K562 (cell line): ENCODE data around the gene PRSS57. TPM values are rescaled to one million over a fixed set of nuclear protein-coding genes. Genes with fewer than 3 reads are reported as not detected.

Experiments used
- ATAC-seq: fragments of 200-7000 bp; cut with Tn5 transposase; 3 replicates; pipeline ENCODE4 v1.9.1; 2020; ENCODE audit warnings: moderate library complexity
- BruUV-seq: library from RNA; stranded (reverse); fragments of 400-500 nt; replicated peaks from 2 replicates; lab custom pipeline; 2021; lab: Mats Ljungman, UMichigan
- CTCF ChIA-PET: fragments of 300-600 bp; formaldehyde crosslinking; extraction: SDS; loops from one replicate; lab custom pipeline; 2021; ENCODE audit warnings: low intra/inter-chr PET ratio; lab: Yijun Ruan, JAX
- POLR2A ChIA-PET: fragments of 300-600, 350-650 bp; sonication (Branson Sonifier 250); formaldehyde crosslinking; extraction: SDS; loops from one replicate; lab custom pipeline; 2021; ENCODE audit warnings: antibody characterized with exemption, inconsistent platforms; lab: Yijun Ruan, JAX
- DNase-seq, 4 experiments: peaks; one replicate each; pipeline versions ENCODE4 v3.0.0 to v3.0.0-alpha.2; 2011 to 2018; ENCODE audit warnings: low spot score in 3 of 4, mixed read lengths in 3 of 4; ENCODE audit errors: extremely low read depth in 1 of 4
- FAIRE-seq: peaks from 2 replicates; lab custom pipeline; 2011; peaks lifted over from hg19 to GRCh38; lab: Jason Lieb, UNC
- H2AFZ ChIP-seq: 2 replicates; pipeline ENCODE4 v1.6.0; 2011; ENCODE audit warnings: low read depth, low read length, control low read depth, inconsistent platforms
- H3K27ac ChIP-seq: fragments of 200-600 bp; 3 replicates; pipeline ENCODE4 v1.8.0; 2011; ENCODE audit warnings: low read depth, mild to moderate bottlenecking, control low read depth, inconsistent platforms, low read length, moderate library complexity, mixed read lengths; ENCODE audit errors: extremely low read depth
- H3K27me3 ChIP-seq, 2 experiments: fragments of 300-600 bp in 1 of 2; 2 replicates in 1 of 2; 3 replicates in 1 of 2; pipeline versions ENCODE4 v1.6.0 to v1.8.0; 2011; ENCODE audit warnings: inconsistent platforms in 2 of 2, low read length in 2 of 2, mild to moderate bottlenecking in 1 of 2, mixed read lengths in 1 of 2, moderate library complexity in 1 of 2; ENCODE audit not compliant: control insufficient read depth in 2 of 2, insufficient read depth in 2 of 2
- H3K36me3 ChIP-seq: fragments of 300-600 bp; 3 replicates; pipeline ENCODE4 v1.8.0; 2011; ENCODE audit warnings: mild to moderate bottlenecking, low read length, inconsistent platforms; ENCODE audit not compliant: control insufficient read depth, insufficient read depth
- H3K4me1 ChIP-seq, 2 experiments: fragments of 200-600 bp in 1 of 2; replicated peaks in 1 of 2; 2 replicates in 1 of 2; 3 replicates in 1 of 2; pipeline versions ENCODE4 v1.5.1 to v1.8.0; 2011; ENCODE audit warnings: inconsistent platforms in 2 of 2, low read length in 2 of 2, mild to moderate bottlenecking in 1 of 2, mixed read lengths in 1 of 2, moderate library complexity in 1 of 2; ENCODE audit not compliant: control insufficient read depth in 2 of 2, insufficient read depth in 2 of 2
- H3K4me2 ChIP-seq: 2 replicates; pipeline ENCODE4 v1.6.1; 2011; ENCODE audit warnings: low read length, control low read depth, inconsistent platforms, mixed read lengths; ENCODE audit not compliant: insufficient read depth
- H3K4me3 ChIP-seq: fragments of 200-600 bp; sonication (generic), shearing (Covaris generic); 2 replicates; pipeline ENCODE4 v1.5.1; 2016; ENCODE audit warnings: control low read depth, inconsistent platforms
- H3K79me2 ChIP-seq: fragments of 200-600 bp; 3 replicates; pipeline ENCODE4 v1.8.0; 2011; ENCODE audit warnings: low read length, inconsistent platforms; ENCODE audit not compliant: control insufficient read depth, insufficient read depth
- H3K9ac ChIP-seq, 2 experiments: 2 replicates each; pipeline versions ENCODE4 v1.6.0 to v1.6.1; 2011; ENCODE audit warnings: low read depth in 2 of 2, low read length in 2 of 2, control low read depth in 1 of 2, inconsistent platforms in 1 of 2, mild to moderate bottlenecking in 1 of 2, mixed read lengths in 1 of 2; ENCODE audit not compliant: insufficient read depth in 1 of 2
- H3K9me1 ChIP-seq: one replicate; pipeline ENCODE4 v1.6.0; 2011; ENCODE audit warnings: inconsistent platforms, mild to moderate bottlenecking, low read length, moderate library complexity; ENCODE audit not compliant: control insufficient read depth, insufficient read depth
- H3K9me3 ChIP-seq: replicated peaks from 2 replicates; pipeline ENCODE4 v1.5.1; 2011; ENCODE audit warnings: low read depth, low read length, inconsistent platforms; ENCODE audit not compliant: control insufficient read depth, insufficient read depth
- H4K20me1 ChIP-seq: replicated peaks from 2 replicates; pipeline ENCODE4 v1.6.1; 2011; ENCODE audit warnings: low read length, inconsistent platforms, mixed read lengths; ENCODE audit not compliant: control insufficient read depth, insufficient read depth
- BCOR ChIP-seq: fragments of 450-650 bp; IDR thresholded peaks from 2 replicates; pipeline ENCODE4 v1.6.1; 2016
- CBX1 ChIP-seq: sonication (generic); IDR thresholded peaks from 2 replicates; pipeline ENCODE4 v1.6.1; 2016; ENCODE audit warnings: antibody characterized with exemption, low read depth, mild to moderate bottlenecking
- CBX3 ChIP-seq, 2 experiments: IDR thresholded peaks; 1 replicate in 1 of 2; 2 replicates in 1 of 2; pipeline ENCODE4 v1.6.1; 2012; ENCODE audit warnings: inconsistent platforms in 2 of 2, low read length in 2 of 2, borderline replicate concordance in 1 of 2, control low read depth in 1 of 2
- CBX5 ChIP-seq: IDR thresholded peaks from 2 replicates; pipeline ENCODE4 v1.6.1; 2014; ENCODE audit warnings: low read depth, borderline replicate concordance
- HOXB6 ChIP-seq: fragments of 250-450 bp; sonication (Bioruptor Pico); IDR thresholded peaks from 2 replicates; pipeline ENCODE4 v1.5.1; 2022; ENCODE audit warnings: mild to moderate bottlenecking, borderline replicate concordance
- MITF ChIP-seq: IDR thresholded peaks from 2 replicates; pipeline ENCODE4 v1.6.1; 2014; ENCODE audit warnings: antibody characterized with exemption
- POLR2G ChIP-seq: fragments of 200-400 bp; formaldehyde crosslinking; IDR thresholded peaks from 2 replicates; pipeline ENCODE4 v1.6.1; 2017; ENCODE audit warnings: low read depth, mild to moderate bottlenecking, antibody characterized with exemption, low read length, moderate library complexity
- RAD51 ChIP-seq: fragments of 450-650 bp; IDR thresholded peaks from 2 replicates; pipeline ENCODE4 v1.7.1; 2016; ENCODE audit warnings: low read depth, mild to moderate bottlenecking, borderline replicate concordance
- RBM25 ChIP-seq: fragments of 200-400 bp; formaldehyde crosslinking; IDR thresholded peaks from 2 replicates; pipeline ENCODE4 v1.6.1; 2018; ENCODE audit warnings: low read length, low read depth, moderate library complexity; ENCODE audit not compliant: severe bottlenecking
- RCOR1 ChIP-seq, 2 experiments: IDR thresholded peaks; 2 replicates each; pipeline ENCODE4 v1.6.1; 2012; ENCODE audit warnings: low read depth in 2 of 2, low read length in 2 of 2, borderline replicate concordance in 1 of 2, improper control_type of control experiment in 1 of 2
- SMARCA5 ChIP-seq: fragments of 450-650 bp; IDR thresholded peaks from 2 replicates; pipeline ENCODE4 v1.6.1; 2016
- SPI1 ChIP-seq: IDR thresholded peaks from 2 replicates; pipeline ENCODE4 v1.6.1; 2011; ENCODE audit warnings: low read depth, low read length, control low read depth, borderline replicate concordance
- TRIM28 ChIP-seq: fragments of 450-650 bp; IDR thresholded peaks from 2 replicates; pipeline ENCODE4 v1.6.1; 2017
- ZNF408 ChIP-seq: fragments of 250-450 bp; sonication (Bioruptor Pico); IDR thresholded peaks from 2 replicates; pipeline ENCODE4 v1.4.0; 2020; ENCODE audit warnings: low read depth, mild to moderate bottlenecking, moderate library complexity
- ZNF639 ChIP-seq, 2 experiments: fragments of 200-800 bp in 1 of 2; sonication (Bioruptor generic) in 1 of 2; sonication (generic) in 1 of 2; formaldehyde crosslinking in 1 of 2; IDR thresholded peaks in 1 of 2; conservative IDR thresholded peaks in 1 of 2; 2 replicates each; pipeline versions ENCODE4 v1.5.0 to v1.6.1; 2016 to 2020; ENCODE audit warnings: missing compliant biosample characterization in 1 of 2, missing genetic modification characterization in 1 of 2, missing genetic modification reagents in 1 of 2
- ZNF707 ChIP-seq: fragments of 250-450 bp; sonication (Bioruptor Pico); conservative IDR thresholded peaks from 2 replicates; pipeline ENCODE4 v1.8.0; 2022; ENCODE audit warnings: inconsistent platforms, mild to moderate bottlenecking, moderate library complexity
- WGBS: fragments of 100-300 bp; shearing (Covaris generic); methylation state at CpG from one replicate; pipeline ENCODE4 v1.1.6; 2016; ENCODE audit warnings: low coverage, mixed read lengths; ENCODE audit not compliant: insufficient coverage; ENCODE audit errors: missing lambda C conversion rate; 5-methylcytosine and 5-hydroxymethylcytosine counted together
- in situ Hi-C: fragments of 300-500 bp; cut with MboI; formaldehyde crosslinking; loops from 4 replicates; pipeline ENCODE4 v1.15.0; 2018; ENCODE audit warnings: inconsistent platforms, mixed read lengths
- intact Hi-C: fragments of 100-400 bp; cut with micrococcal nuclease; formaldehyde crosslinking; loops from 2 replicates; pipeline ENCODE4 v1.14.2; 2022
- polyA plus RNA-seq, 8 experiments: library from polyadenylated mRNA; depleted of rRNA in 4 of 8; stranded (reverse) in 5 of 8; unstranded in 3 of 8; fragments of >200 nt; fragmentation: Nextera tagmentation in 2 of 8; fragmentation: Illumina TruSeq in 1 of 8; extraction: Ambion mirVana in 2 of 8; extraction: Trizol in 1 of 8; gene quantifications; 2 replicates each; pipeline versions ENCODE4 v1.2.1 to v1.2.3, GENCODE V29; 2011 to 2014; ENCODE audit warnings: inconsistent platforms in 1 of 8, missing spikeins in 1 of 8
- total RNA-seq, 7 experiments: library from RNA; depleted of rRNA in 6 of 7; stranded (reverse); fragments of >200 nt in 6 of 7; fragmentation: Illumina TruSeq in 2 of 7; extraction: Trizol in 2 of 7; gene quantifications; 2 replicates each; pipeline versions ENCODE4 v1.2.1 to v1.2.3, GENCODE V29; 2011 to 2021; ENCODE audit warnings: low replicate concordance in 1 of 7

The PRSS57 gene
- total and polyA plus RNA-seq, 9 of the 15 experiments (the other 6 are each of a cell fraction or from before 2014, with no cell fraction given) = 0.06 to 2.5 (median 1.3) TPM; not detected in 3

- WGBS = 29% methylated on average over 3 of the region's 3 CpGs
- CTCF ChIA-PET = no interaction called here
- in situ Hi-C loops = no loop called here
Measured at GRCh38 chr19:715347-715746, 20.1 kb upstream of the PRSS57 start.

GRCh38 chr19:711254-711653 lies 16.0 kb upstream of the PRSS57 start:
- H3K36me3 ChIP-seq = no peaks in the 10 kb centered on the region
- peaks cover 5 to 28% of the 10 kb centered on the region in 2 experiments; a peak in 3 of 5 replicates for H3K4me1 ChIP-seq
- no peak for DNase-seq
- in situ Hi-C loops = no loop called here
- WGBS = 37% methylated on average over 7 of the region's 8 CpGs
- H3K9ac ChIP-seq = no peak overlapping the region
- no peaks in the 10 kb centered on the region for H3K79me2 ChIP-seq
- intact Hi-C loops = no loop called here
- no peak for ATAC-seq
- H3K27ac ChIP-seq = no peak overlapping the region
- no peaks in the 10 kb centered on the region for H4K20me1 ChIP-seq
- ChIA-PET CTCF (no interaction called here), POLR2A (interaction anchor here (0.7 kb wide), 1 partner anchor 33 kb away, joined by 3 read pairs; no protein-coding TSS in a partner anchor)
- no peak overlapping the region for H3K4me2 ChIP-seq
- H2AFZ ChIP-seq = no peak overlapping the region
- H3K9me1 ChIP-seq = no peaks in the 10 kb centered on the region
- H3K27me3 ChIP-seq = no peaks in the 10 kb centered on the region
- no peak overlapping the region for H3K4me3 ChIP-seq
- peaks cover 1% of the 10 kb centered on the region; the same call in 1 of the 2 replicates for H3K9me3 ChIP-seq
- FAIRE-seq = no peak
- BruUV-seq = no TSS peak
- TF ChIP-seq SPI1 (no peak), ZNF639 (CRISPR knock-in tag; conservative IDR thresholded peaks at IDR 0.05 in 1 of 2, IDR thresholded peaks at IDR 0.05 in 1 of 2) (no peak), HOXB6 (CRISPR knock-in tag) (no peak), MITF (no peak), RAD51 (no peak), POLR2G (no peak)

More at GRCh38 chr19:715347-715746, 20.1 kb upstream of the PRSS57 start:
- H3K4me2 ChIP-seq = no peak overlapping the region
- H2AFZ ChIP-seq = no peak overlapping the region
- no peak for FAIRE-seq
- H3K9me3 ChIP-seq = no peaks in the 10 kb centered on the region; the same call in 1 of the 2 replicates
- no peak overlapping the region for H3K27ac ChIP-seq
- H3K36me3 ChIP-seq = no peaks in the 10 kb centered on the region
- H3K4me3 ChIP-seq = no peak overlapping the region
- H3K27me3 ChIP-seq = no peaks in the 10 kb centered on the region
- H3K9ac ChIP-seq = no peak overlapping the region
- TF ChIP-seq ZNF408 (CRISPR knock-in tag) (no peak), CBX3 (IDR thresholded peaks at IDR 0.05; ENCODE audit: borderline replicate concordance in 1 of 2, low read length in 2 of 2) (peak in 1 of 2 experiments; percentile 87; a peak in 2 of 3 replicates), SMARCA5 (peak; percentile 43; the same call in 1 of the 2 replicates), CBX1 (peak; percentile 74; the same call in 1 of the 2 replicates), TRIM28 (0 out of 2 replicates have a peak, but pooled peaks have one; percentile 21), CBX5 (peak; percentile 72), BCOR (peak; percentile 58), RCOR1 (IDR thresholded peaks at IDR 0.05; ENCODE audit: borderline replicate concordance in 1 of 2, low read depth in 2 of 2, low read length in 2 of 2) (peak in 1 of 2 experiments; percentile 54; a peak in 1 of 4 replicates), ZNF707 (CRISPR knock-in tag) (no peak), RBM25 (peak; percentile 83)
- TF ChIP-seq, all 486 proteins: peak for 8
- ATAC-seq (no peak), DNase-seq (no peak)
- Histone ChIP-seq H3K4me1 (peaks cover 0 to 35% of the 10 kb centered on the region in 2 experiments; a peak in 2 of 5 replicates), H3K79me2 (no peaks in the 10 kb centered on the region), H4K20me1 (no peaks in the 10 kb centered on the region), H3K9me1 (no peaks in the 10 kb centered on the region)
- intact Hi-C loops = no loop called here
- BruUV-seq = no TSS peak
- POLR2A ChIA-PET = no interaction called here
